Uterus (tissue), 4 donors: ENCODE measurements around the gene IVD. TPM values are rescaled to one million over a fixed set of nuclear protein-coding genes. Genes with fewer than 3 reads are reported as not detected.

Experiments used
- DNase-seq, 2 donors: peaks; one replicate each; pipeline ENCODE4 v3.0.0-alpha.2; 2019 to 2020
- H3K27ac ChIP-seq, 2 donors: fragments of 200-600 bp; sonication (generic); 1 replicate in 1 of 2; 2 replicates in 1 of 2; pipeline ENCODE4 v1.5.1; 2016 to 2018
- H3K27me3 ChIP-seq, 2 donors: fragments of 200-600 bp; sonication (generic); one replicate each; pipeline ENCODE4 v1.5.1; 2018 to 2019; ENCODE audit warnings: control low read depth in 1 of 2
- H3K36me3 ChIP-seq, 2 donors: fragments of 200-600 bp; sonication (generic); one replicate each; pipeline ENCODE4 v1.5.1; 2019; ENCODE audit warnings: control low read depth in 1 of 2
- H3K4me1 ChIP-seq, 2 donors: fragments of 200-600 bp; sonication (generic); one replicate each; pipeline ENCODE4 v1.5.1; 2018 to 2019; ENCODE audit warnings: control low read depth in 1 of 2
- H3K4me3 ChIP-seq, 2 donors: fragments of 200-600 bp; sonication (generic); 1 replicate in 1 of 2; 2 replicates in 1 of 2; pipeline ENCODE4 v1.5.1; 2018 to 2019; ENCODE audit warnings: mild to moderate bottlenecking in 1 of 2
- H3K9me3 ChIP-seq, 2 donors: fragments of 200-600 bp; sonication (generic); one replicate each; pipeline ENCODE4 v1.5.1; 2019; ENCODE audit warnings: control low read depth in 1 of 2
- CTCF ChIP-seq, 4 experiments: fragments of 200-600 bp in 2 of 4; fragments of 450-650 bp in 2 of 4; sonication (generic) in 2 of 4; IDR thresholded peaks; one replicate each; pipeline ENCODE4 v1.5.1; 2016 to 2019; ENCODE audit warnings: antibody characterized with exemption in 4 of 4, mild to moderate bottlenecking in 2 of 4, moderate library complexity in 1 of 4
- POLR2A ChIP-seq, 2 donors: fragments of 450-650 bp; IDR thresholded peaks; one replicate each; pipeline ENCODE4 v1.6.1; 2016; ENCODE audit warnings: antibody characterized with exemption in 2 of 2, mild to moderate bottlenecking in 1 of 2, moderate library complexity in 1 of 2
- intact Hi-C: fragments of 100-400 bp; cut with DNase I; formaldehyde crosslinking; loops from one replicate; pipeline ENCODE4 v1.15.1; 2023; ENCODE audit warnings: low total_unique reads
- total RNA-seq, 4 donors: library from RNA; depleted of rRNA in 3 of 4; stranded (reverse); fragments of >200 nt in 3 of 4; gene quantifications; one replicate each; pipeline versions ENCODE4 v1.1.0 to v1.2.4, GENCODE V29; 2014 to 2023
- donor health status: DM: yes; HTN: yes; CAD: no.

The IVD gene
- total RNA-seq, 4 donors from 2014 or later, result 66.5 to 203 (median 83.7) TPM

GRCh38 chr15:40365016-40365415, 40.6 kb upstream of the IVD start:
- TF ChIP-seq CTCF (IDR thresholded peaks at IDR 0.05), result no peak

GRCh38 chr15:40365624-40366456, 39.8 kb upstream of the IVD start:
- H3K4me3 ChIP-seq, result no peak overlapping the region
- no peaks in the 10 kb centered on the region for H3K9me3 ChIP-seq
- TF ChIP-seq CTCF (IDR thresholded peaks at IDR 0.05), result no peak
- TF ChIP-seq POLR2A (IDR thresholded peaks at IDR 0.05), result no peak
- H3K27ac ChIP-seq, result no peak overlapping the region
- no peaks in the 10 kb centered on the region for H3K4me1 ChIP-seq
- no peak for DNase-seq
- no peaks in the 10 kb centered on the region for H3K36me3 ChIP-seq
- no peaks in the 10 kb centered on the region for H3K27me3 ChIP-seq
- intact Hi-C loops, result no loop called here

More at GRCh38 chr15:40365016-40365415, 40.6 kb upstream of the IVD start:
- Histone ChIP-seq H3K4me1 (no peaks in the 10 kb centered on the region), H3K27me3 (no peaks in the 10 kb centered on the region), H3K9me3 (no peaks in the 10 kb centered on the region), H3K27ac (no peak overlapping the region), H3K36me3 (no peaks in the 10 kb centered on the region), H3K4me3 (no peak overlapping the region)
- DNase-seq, result no peak
- intact Hi-C loops, result no loop called here

- intact Hi-C loops, result no loop called here
- Histone ChIP-seq H3K27ac (no peak overlapping the region), H3K4me3 (no peak overlapping the region), H3K9me3 (no peaks in the 10 kb centered on the region), H3K36me3 (no peaks in the 10 kb centered on the region), H3K27me3 (no peaks in the 10 kb centered on the region), H3K4me1 (no peaks in the 10 kb centered on the region)
- DNase-seq, result no peak
- TF ChIP-seq POLR2A (IDR thresholded peaks at IDR 0.05), result no peak
- TF ChIP-seq CTCF (IDR thresholded peaks at IDR 0.05), result no peak
These were observed 38.9 kb upstream of the IVD start for GRCh38 chr15:40366457-40367370.

GRCh38 chr15:40367371-40367685, 38.3 kb upstream of the IVD start:
- no peak overlapping the region for H3K4me3 ChIP-seq
- H3K36me3 ChIP-seq, result no peaks in the 10 kb centered on the region
- TF ChIP-seq CTCF (IDR thresholded peaks at IDR 0.05) (no peak), POLR2A (IDR thresholded peaks at IDR 0.05) (no peak)
- no peaks in the 10 kb centered on the region for H3K9me3 ChIP-seq
- DNase-seq, result no peak
- intact Hi-C loops, result no loop called here
- no peaks in the 10 kb centered on the region for H3K27me3 ChIP-seq
- no peak overlapping the region for H3K27ac ChIP-seq
- no peaks in the 10 kb centered on the region for H3K4me1 ChIP-seq
